Caco-2 (cell line): ENCODE results near the gene JADE2. TPM values are rescaled to one million over a fixed set of nuclear protein-coding genes. Genes with fewer than 3 reads are reported as not detected.

ENCODE experiments used
- BruUV-seq: library from RNA; stranded (reverse); fragments of 400-500 nt; replicated peaks from 2 replicates; lab custom pipeline; 2021; lab: Mats Ljungman, UMichigan
- CTCF ChIA-PET: fragments of 300-600 bp; sonication (Branson Sonifier 250); formaldehyde crosslinking; loops from one replicate; lab custom pipeline; 2022; ENCODE audit warnings: antibody characterized with exemption; lab: Charles Lee
- POLR2A ChIA-PET: fragments of 300-600 bp; sonication (Branson Sonifier 250); formaldehyde crosslinking; loops from one replicate; lab custom pipeline; 2022; ENCODE audit warnings: antibody characterized with exemption; lab: Charles Lee
- DNase-seq, 2 experiments: peaks; one replicate each; pipeline versions ENCODE4 v3.0.0 to v3.0.0-alpha.2; 2020 to 2022
- H3K27me3 ChIP-seq: replicated peaks from 2 replicates; pipeline ENCODE4 v1.6.0; 2011; ENCODE audit warnings: low read length; ENCODE audit not compliant: control insufficient read depth, insufficient read depth
- H3K36me3 ChIP-seq: 2 replicates; pipeline ENCODE4 v1.5.1; 2011; ENCODE audit warnings: low read length; ENCODE audit not compliant: control insufficient read depth, insufficient read depth
- H3K4me1 ChIP-seq: fragments of 250-450 bp; sonication (Bioruptor Pico); 2 replicates; pipeline ENCODE4 v1.5.1; 2020; ENCODE audit warnings: mild to moderate bottlenecking
- H3K4me3 ChIP-seq: 2 replicates; pipeline ENCODE4 v1.5.1; 2011; ENCODE audit warnings: low read depth, mild to moderate bottlenecking, control low read depth, low read length
- H3K9me3 ChIP-seq: fragments of 250-450 bp; sonication (Bioruptor Pico); 2 replicates; pipeline ENCODE4 v1.5.1; 2020; ENCODE audit warnings: mild to moderate bottlenecking, moderate library complexity
- H3K27ac Mint-ChIP-seq: one replicate; pipeline ENCODE4 v1.8.0; 2022; ENCODE audit warnings: mixed read lengths; ENCODE audit not compliant: unreplicated experiment
- H3K27me3 Mint-ChIP-seq: one replicate; pipeline ENCODE4 v1.8.0; 2022; ENCODE audit warnings: mixed read lengths; ENCODE audit not compliant: insufficient read depth, unreplicated experiment
- H3K36me3 Mint-ChIP-seq: one replicate; pipeline ENCODE4 v1.8.0; 2022; ENCODE audit warnings: mild to moderate bottlenecking, mixed read lengths; ENCODE audit not compliant: insufficient read depth, unreplicated experiment
- H3K4me1 Mint-ChIP-seq: one replicate; pipeline ENCODE4 v1.8.0; 2022; ENCODE audit warnings: low read depth, mixed read lengths; ENCODE audit not compliant: unreplicated experiment
- H3K4me3 Mint-ChIP-seq: one replicate; pipeline ENCODE4 v1.8.0; 2022; ENCODE audit warnings: mild to moderate bottlenecking, moderate library complexity, mixed read lengths; ENCODE audit not compliant: unreplicated experiment
- H3K9me3 Mint-ChIP-seq: one replicate; pipeline ENCODE4 v1.8.0; 2022; ENCODE audit warnings: mixed read lengths; ENCODE audit not compliant: unreplicated experiment
- intact Hi-C: fragments of 100-400 bp; cut with micrococcal nuclease; formaldehyde crosslinking; loops from one replicate; pipeline ENCODE4 v1.10.0; 2022; ENCODE audit not compliant: unreplicated experiment
- total RNA-seq: library from RNA; stranded (reverse); gene quantifications from 2 replicates; pipeline ENCODE4 v1.2.3, GENCODE V29; 2022
- TF ChIP-seq, protein P1 (sequence below), 2 experiments: fragments of 200-600 bp in 1 of 2; IDR thresholded peaks; 1 replicate in 1 of 2; 2 replicates in 1 of 2; pipeline versions ENCODE4 v1.5.1 to v1.8.0; 2011 to 2022; ENCODE audit warnings: antibody characterized with exemption in 1 of 2, control low read depth in 1 of 2, inconsistent platforms in 1 of 2, low read depth in 1 of 2, low read length in 1 of 2, mild to moderate bottlenecking in 1 of 2, moderate library complexity in 1 of 2; ENCODE audit not compliant: insufficient read depth in 1 of 2, severe bottlenecking in 1 of 2, unreplicated experiment in 1 of 2

JADE2 gene
- total RNA-seq, 1 experiment from 2014 or later: 67.6 TPM

DNA sequence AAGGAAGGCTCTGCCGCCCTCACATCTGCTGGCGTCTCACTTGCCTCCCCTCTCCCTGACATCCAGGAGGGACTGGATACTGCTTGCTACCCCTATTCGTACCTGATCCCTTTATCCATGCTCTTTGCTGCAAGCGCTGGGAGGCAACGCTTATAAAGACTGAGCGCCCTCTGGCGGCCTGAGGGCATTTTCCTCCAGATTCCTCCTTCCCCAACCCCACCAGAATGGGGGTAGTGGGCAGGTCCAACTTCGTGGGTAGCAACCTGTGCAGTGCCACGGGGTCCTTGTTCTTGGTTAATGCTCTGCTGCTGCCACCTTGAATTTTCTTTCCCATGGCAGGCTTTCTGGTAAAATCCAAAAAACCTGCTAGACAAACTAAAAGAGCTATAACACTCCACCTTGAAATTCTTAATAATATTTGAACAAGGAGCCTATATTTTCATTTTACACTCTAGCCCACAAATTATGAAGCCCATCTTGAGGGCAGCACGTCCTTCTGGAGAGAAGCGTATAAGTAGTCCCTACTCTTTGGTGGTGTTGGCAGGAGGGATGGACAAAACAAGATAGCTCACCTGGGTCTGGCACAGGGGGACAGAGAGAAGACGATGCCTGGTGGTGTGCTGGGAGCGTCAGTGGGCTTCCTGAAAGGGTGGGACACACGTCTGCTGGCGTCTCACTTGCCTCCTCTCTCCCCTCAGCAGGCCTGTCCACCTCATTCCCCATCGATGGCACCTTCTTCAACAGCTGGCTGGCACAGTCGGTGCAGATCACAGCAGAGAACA, 52.5 kb downstream of the JADE2 start:
- Histone ChIP-seq H3K9me3 (no peaks in the 10 kb centered on the region), H3K27me3 (no peaks in the 10 kb centered on the region), H3K4me3 (no peak overlapping the region), H3K36me3 (peaks cover 9% of the 10 kb centered on the region), H3K4me1 (no peaks in the 10 kb centered on the region)
- H3K27me3 Mint-ChIP-seq: no peaks in the 10 kb centered on the region
- TF ChIP-seq, protein P1, sequence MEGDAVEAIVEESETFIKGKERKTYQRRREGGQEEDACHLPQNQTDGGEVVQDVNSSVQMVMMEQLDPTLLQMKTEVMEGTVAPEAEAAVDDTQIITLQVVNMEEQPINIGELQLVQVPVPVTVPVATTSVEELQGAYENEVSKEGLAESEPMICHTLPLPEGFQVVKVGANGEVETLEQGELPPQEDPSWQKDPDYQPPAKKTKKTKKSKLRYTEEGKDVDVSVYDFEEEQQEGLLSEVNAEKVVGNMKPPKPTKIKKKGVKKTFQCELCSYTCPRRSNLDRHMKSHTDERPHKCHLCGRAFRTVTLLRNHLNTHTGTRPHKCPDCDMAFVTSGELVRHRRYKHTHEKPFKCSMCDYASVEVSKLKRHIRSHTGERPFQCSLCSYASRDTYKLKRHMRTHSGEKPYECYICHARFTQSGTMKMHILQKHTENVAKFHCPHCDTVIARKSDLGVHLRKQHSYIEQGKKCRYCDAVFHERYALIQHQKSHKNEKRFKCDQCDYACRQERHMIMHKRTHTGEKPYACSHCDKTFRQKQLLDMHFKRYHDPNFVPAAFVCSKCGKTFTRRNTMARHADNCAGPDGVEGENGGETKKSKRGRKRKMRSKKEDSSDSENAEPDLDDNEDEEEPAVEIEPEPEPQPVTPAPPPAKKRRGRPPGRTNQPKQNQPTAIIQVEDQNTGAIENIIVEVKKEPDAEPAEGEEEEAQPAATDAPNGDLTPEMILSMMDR (IDR thresholded peaks at IDR 0.05; ENCODE audit: insufficient read depth in 1 of 2, low read depth in 1 of 2, low read length in 1 of 2, severe bottlenecking in 1 of 2, unreplicated experiment in 1 of 2): peak; percentile 77 to 81
- DNase-seq: peak; percentile 74 to 79
- no peak overlapping the region for H3K27ac Mint-ChIP-seq
- H3K4me3 Mint-ChIP-seq: no peak overlapping the region
- no peaks in the 10 kb centered on the region for H3K4me1 Mint-ChIP-seq
- ChIA-PET CTCF (interaction anchor here (0.6 to 1.2 kb wide), 5 partner anchors 13 to 211 kb away, joined by 3 to 5 read pairs (median 4); partner anchors contain the start of gene CDKL3), POLR2A (no interaction called here)
- no TSS peak for BruUV-seq
- intact Hi-C loops: loop anchor here (1.0 to 2.0 kb wide), 2 partner anchors 203 to 275 kb away; no protein-coding TSS in a partner anchor
- peaks cover 43% of the 10 kb centered on the region for H3K36me3 Mint-ChIP-seq
- no peaks in the 10 kb centered on the region for H3K9me3 Mint-ChIP-seq

DNA sequence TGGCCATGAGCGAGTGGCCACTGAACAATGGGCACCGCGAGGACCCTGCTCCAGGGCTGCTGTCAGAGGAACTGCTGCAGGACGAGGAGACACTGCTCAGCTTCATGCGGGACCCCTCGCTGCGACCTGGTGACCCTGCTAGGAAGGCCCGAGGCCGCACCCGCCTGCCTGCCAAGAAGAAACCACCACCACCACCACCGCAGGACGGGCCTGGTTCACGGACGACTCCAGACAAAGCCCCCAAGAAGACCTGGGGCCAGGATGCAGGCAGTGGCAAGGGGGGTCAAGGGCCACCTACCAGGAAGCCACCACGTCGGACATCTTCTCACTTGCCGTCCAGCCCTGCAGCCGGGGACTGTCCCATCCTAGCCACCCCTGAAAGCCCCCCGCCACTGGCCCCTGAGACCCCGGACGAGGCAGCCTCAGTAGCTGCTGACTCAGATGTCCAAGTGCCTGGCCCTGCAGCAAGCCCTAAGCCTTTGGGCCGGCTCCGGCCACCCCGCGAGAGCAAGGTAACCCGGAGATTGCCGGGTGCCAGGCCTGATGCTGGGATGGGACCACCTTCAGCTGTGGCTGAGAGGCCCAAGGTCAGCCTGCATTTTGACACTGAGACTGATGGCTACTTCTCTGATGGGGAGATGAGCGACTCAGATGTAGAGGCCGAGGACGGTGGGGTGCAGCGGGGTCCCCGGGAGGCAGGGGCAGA, 53.3 kb downstream of the JADE2 start:
- Histone ChIP-seq H3K27me3 (no peaks in the 10 kb centered on the region), H3K4me3 (no peak overlapping the region), H3K9me3 (no peaks in the 10 kb centered on the region), H3K36me3 (peaks cover 9% of the 10 kb centered on the region), H3K4me1 (no peaks in the 10 kb centered on the region)
- TF ChIP-seq, protein P1 (IDR thresholded peaks at IDR 0.05; ENCODE audit: insufficient read depth in 1 of 2, low read depth in 1 of 2, low read length in 1 of 2, severe bottlenecking in 1 of 2, unreplicated experiment in 1 of 2): no peak
- no TSS peak for BruUV-seq
- POLR2A ChIA-PET: interaction anchor here (0.6 kb wide), 1 partner anchor 50 kb away, joined by 4 read pairs; no protein-coding TSS in a partner anchor
- no peaks in the 10 kb centered on the region for H3K27me3 Mint-ChIP-seq
- no peaks in the 10 kb centered on the region for H3K9me3 Mint-ChIP-seq
- H3K27ac Mint-ChIP-seq: no peak overlapping the region
- CTCF ChIA-PET: interaction anchor here (0.8 to 1.2 kb wide), 4 partner anchors 12 to 55 kb away, joined by 3 to 5 read pairs (median 4); no protein-coding TSS in a partner anchor
- DNase-seq: no peak
- intact Hi-C loops: no loop called here
- peaks cover 35% of the 10 kb centered on the region for H3K36me3 Mint-ChIP-seq
- no peaks in the 10 kb centered on the region for H3K4me1 Mint-ChIP-seq
- no peak overlapping the region for H3K4me3 Mint-ChIP-seq

DNA sequence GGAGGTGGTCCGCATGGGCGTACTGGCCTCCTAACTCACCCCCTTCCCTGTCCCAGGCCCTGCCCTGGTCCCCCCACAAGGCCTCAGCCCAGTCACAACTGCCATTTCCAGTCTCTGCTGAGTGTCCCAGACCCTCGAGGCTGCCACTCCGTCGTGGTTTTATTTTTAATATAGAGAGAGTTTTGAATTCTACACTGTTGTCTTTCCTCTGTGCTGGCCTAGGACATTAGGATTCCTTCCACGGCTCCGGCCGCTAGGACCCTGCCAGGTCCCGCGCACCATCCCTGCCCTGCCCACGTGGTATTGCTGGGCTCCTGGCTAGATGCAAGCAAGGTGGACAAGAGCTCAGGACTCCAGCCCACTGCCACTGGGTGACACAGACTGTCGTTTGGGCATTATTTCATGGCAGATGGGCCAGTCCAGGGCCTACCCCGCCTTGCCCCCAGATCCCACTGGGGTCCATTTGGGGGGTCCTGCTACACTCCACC, 53.9 kb downstream of the JADE2 start:
- CTCF ChIA-PET: interaction anchor here (0.6 to 1.2 kb wide), 2 partner anchors 56 to 179 kb away, joined by 4 to 6 read pairs; no protein-coding TSS in a partner anchor
- intact Hi-C loops: no loop called here
- peaks cover 35% of the 10 kb centered on the region for H3K36me3 Mint-ChIP-seq

More for the DNA sequence above, 53.9 kb downstream of the JADE2 start:
- no peak overlapping the region for H3K4me3 ChIP-seq
- peaks cover 8% of the 10 kb centered on the region for H3K36me3 ChIP-seq
- POLR2A ChIA-PET: no interaction called here
- Mint-ChIP-seq H3K4me3 (no peak overlapping the region), H3K27me3 (no peaks in the 10 kb centered on the region), H3K9me3 (no peaks in the 10 kb centered on the region), H3K4me1 (no peaks in the 10 kb centered on the region), H3K27ac (no peak overlapping the region)
- no peaks in the 10 kb centered on the region for H3K4me1 ChIP-seq
- no peaks in the 10 kb centered on the region for H3K27me3 ChIP-seq
- H3K9me3 ChIP-seq: no peaks in the 10 kb centered on the region
- TF ChIP-seq, protein P1 (IDR thresholded peaks at IDR 0.05; ENCODE audit: insufficient read depth in 1 of 2, low read depth in 1 of 2, low read length in 1 of 2, severe bottlenecking in 1 of 2, unreplicated experiment in 1 of 2): no peak
- no TSS peak for BruUV-seq
- DNase-seq: no peak
